ENCODE results near the gene UFD1. TPM values are rescaled to one million over a fixed set of nuclear protein-coding genes. Genes with fewer than 3 reads are reported as not detected.

UFD1 gene
- polyA plus RNA-seq, 4 donors = 46.0 to 112 (median 81.4) TPM

- H3K4me1 ChIP-seq (ENCODE audit: control insufficient read depth in 3 of 3, insufficient read depth in 2 of 3, low read depth in 1 of 3, low read length in 2 of 3) = no peaks in the 10 kb centered on the region
Measured at GRCh38 chr22:19504900-19505734, 26.1 kb upstream of the UFD1 start.

GRCh38 chr22:19503869-19504268, 24.9 kb upstream of the UFD1 start:
- DNase-seq (no peak), FAIRE-seq (no peak)
- no peaks in the 10 kb centered on the region for H3K4me1 ChIP-seq (ENCODE audit: control insufficient read depth in 3 of 3, insufficient read depth in 2 of 3, low read depth in 1 of 3, low read length in 2 of 3)
- H3K27ac ChIP-seq (ENCODE audit: low read depth in 1 of 3, low read length in 2 of 3) = no peak overlapping the region
- H3K36me3 ChIP-seq (ENCODE audit: control insufficient read depth in 3 of 3, insufficient read depth in 2 of 3, low read depth in 1 of 3, low read length in 3 of 3) = peaks cover 0 to 24% (median 0%) of the 10 kb centered on the region in 3 donors
- H3K9me3 ChIP-seq (ENCODE audit: control insufficient read depth in 2 of 2, insufficient read depth in 1 of 2, low read depth in 1 of 2, low read length in 1 of 2) = no peaks in the 10 kb centered on the region
- whole genome bisulfite sequencing, 3 donors = 88 to 92% (median 89%) methylated on average over 9 of the region's 9 CpGs
- no peaks in the 10 kb centered on the region for H3K27me3 ChIP-seq (ENCODE audit: control insufficient read depth in 3 of 3, insufficient read depth in 3 of 3, low read length in 3 of 3)
- no peak overlapping the region for H3K4me3 ChIP-seq (ENCODE audit: low read depth in 1 of 3, low read length in 3 of 3)

More at GRCh38 chr22:19504900-19505734, 26.1 kb upstream of the UFD1 start:
- no peak overlapping the region for H3K27ac ChIP-seq (ENCODE audit: low read depth in 1 of 3, low read length in 2 of 3)
- H3K36me3 ChIP-seq (ENCODE audit: control insufficient read depth in 3 of 3, insufficient read depth in 2 of 3, low read depth in 1 of 3, low read length in 3 of 3) = peaks cover 0 to 20% (median 0%) of the 10 kb centered on the region in 3 donors
- H3K27me3 ChIP-seq (ENCODE audit: control insufficient read depth in 3 of 3, insufficient read depth in 3 of 3, low read length in 3 of 3) = no peaks in the 10 kb centered on the region
- DNase-seq = no peak
- H3K4me3 ChIP-seq (ENCODE audit: low read depth in 1 of 3, low read length in 3 of 3) = no peak overlapping the region
- no peaks in the 10 kb centered on the region for H3K9me3 ChIP-seq (ENCODE audit: control insufficient read depth in 2 of 2, insufficient read depth in 1 of 2, low read depth in 1 of 2, low read length in 1 of 2)
- WGBS, 3 donors = 85 to 95% (median 88%) methylated on average over 18 of the region's 18 CpGs
- no peak for FAIRE-seq

GRCh38 chr22:19503367-19503766, 24.4 kb upstream of the UFD1 start:
- H3K36me3 ChIP-seq (ENCODE audit: control insufficient read depth in 3 of 3, insufficient read depth in 2 of 3, low read depth in 1 of 3, low read length in 3 of 3) = peaks cover 0 to 22% (median 0%) of the 10 kb centered on the region in 3 donors
- no peaks in the 10 kb centered on the region for H3K9me3 ChIP-seq (ENCODE audit: control insufficient read depth in 2 of 2, insufficient read depth in 1 of 2, low read depth in 1 of 2, low read length in 1 of 2)
- no peak overlapping the region for H3K27ac ChIP-seq (ENCODE audit: low read depth in 1 of 3, low read length in 2 of 3)
- no peak overlapping the region for H3K4me3 ChIP-seq (ENCODE audit: low read depth in 1 of 3, low read length in 3 of 3)
- 86 to 89% (median 86%) methylated on average over 7 of the region's 7 CpGs for WGBS, 3 donors
- H3K4me1 ChIP-seq (ENCODE audit: control insufficient read depth in 3 of 3, insufficient read depth in 2 of 3, low read depth in 1 of 3, low read length in 2 of 3) = no peaks in the 10 kb centered on the region
- H3K27me3 ChIP-seq (ENCODE audit: control insufficient read depth in 3 of 3, insufficient read depth in 3 of 3, low read length in 3 of 3) = no peaks in the 10 kb centered on the region
- FAIRE-seq (no peak), DNase-seq (no peak)

GRCh38 chr22:19501897-19502447, 23.0 kb upstream of the UFD1 start:
- Histone ChIP-seq H3K4me1 (ENCODE audit: control insufficient read depth in 3 of 3, insufficient read depth in 2 of 3, low read depth in 1 of 3, low read length in 2 of 3) (no peaks in the 10 kb centered on the region), H3K4me3 (ENCODE audit: low read depth in 1 of 3, low read length in 3 of 3) (no peak overlapping the region), H3K27ac (ENCODE audit: low read depth in 1 of 3, low read length in 2 of 3) (no peak overlapping the region), H3K9me3 (ENCODE audit: control insufficient read depth in 2 of 2, insufficient read depth in 1 of 2, low read depth in 1 of 2, low read length in 1 of 2) (no peaks in the 10 kb centered on the region), H3K27me3 (ENCODE audit: control insufficient read depth in 3 of 3, insufficient read depth in 3 of 3, low read length in 3 of 3) (no peaks in the 10 kb centered on the region), H3K36me3 (ENCODE audit: control insufficient read depth in 3 of 3, insufficient read depth in 2 of 3, low read depth in 1 of 3, low read length in 3 of 3) (peaks cover 0 to 21% (median 0%) of the 10 kb centered on the region in 3 donors)
- FAIRE-seq = no peak
- DNase-seq = no peak
- 90 to 92% (median 90%) methylated on average over 3 of the region's 3 CpGs for WGBS, 3 donors

- FAIRE-seq (no peak), DNase-seq (no peak)
- H3K27ac ChIP-seq (ENCODE audit: low read depth in 1 of 3, low read length in 2 of 3) = no peak overlapping the region
Measured at GRCh38 chr22:19499880-19500242, 20.9 kb upstream of the UFD1 start.

GRCh38 chr22:19499236-19499879, 20.4 kb upstream of the UFD1 start:
- Histone ChIP-seq H3K4me1 (ENCODE audit: control insufficient read depth in 3 of 3, insufficient read depth in 2 of 3, low read depth in 1 of 3, low read length in 2 of 3) (no peaks in the 10 kb centered on the region), H3K36me3 (ENCODE audit: control insufficient read depth in 3 of 3, insufficient read depth in 2 of 3, low read depth in 1 of 3, low read length in 3 of 3) (peaks cover 0 to 16% (median 0%) of the 10 kb centered on the region in 3 donors), H3K27me3 (ENCODE audit: control insufficient read depth in 3 of 3, insufficient read depth in 3 of 3, low read length in 3 of 3) (no peaks in the 10 kb centered on the region), H3K27ac (ENCODE audit: low read depth in 1 of 3, low read length in 2 of 3) (no peak overlapping the region), H3K9me3 (ENCODE audit: control insufficient read depth in 2 of 2, insufficient read depth in 1 of 2, low read depth in 1 of 2, low read length in 1 of 2) (no peaks in the 10 kb centered on the region), H3K4me3 (ENCODE audit: low read depth in 1 of 3, low read length in 3 of 3) (no peak overlapping the region)
- DNase-seq (no peak), FAIRE-seq (no peak)
- WGBS, 3 donors = 93 to 97% (median 97%) methylated on average over 7 of the region's 7 CpGs

More at GRCh38 chr22:19499880-19500242, 20.9 kb upstream of the UFD1 start:
- WGBS, 3 donors = 95 to 98% (median 96%) methylated on average over 4 of the region's 4 CpGs
- no peak overlapping the region for H3K4me3 ChIP-seq (ENCODE audit: low read depth in 1 of 3, low read length in 3 of 3)
- H3K27me3 ChIP-seq (ENCODE audit: control insufficient read depth in 3 of 3, insufficient read depth in 3 of 3, low read length in 3 of 3) = no peaks in the 10 kb centered on the region
- no peaks in the 10 kb centered on the region for H3K9me3 ChIP-seq (ENCODE audit: control insufficient read depth in 2 of 2, insufficient read depth in 1 of 2, low read depth in 1 of 2, low read length in 1 of 2)
- H3K4me1 ChIP-seq (ENCODE audit: control insufficient read depth in 3 of 3, insufficient read depth in 2 of 3, low read depth in 1 of 3, low read length in 2 of 3) = no peaks in the 10 kb centered on the region
- peaks cover 0 to 11% (median 0%) of the 10 kb centered on the region in 3 donors for H3K36me3 ChIP-seq (ENCODE audit: control insufficient read depth in 3 of 3, insufficient read depth in 2 of 3, low read depth in 1 of 3, low read length in 3 of 3)

GRCh38 chr22:19498866-19499190, 19.8 kb upstream of the UFD1 start:
- no peaks in the 10 kb centered on the region for H3K27me3 ChIP-seq (ENCODE audit: control insufficient read depth in 3 of 3, insufficient read depth in 3 of 3, low read length in 3 of 3)

GRCh38 chr22:19498154-19498865, 19.3 kb upstream of the UFD1 start:
- no peaks in the 10 kb centered on the region for H3K27me3 ChIP-seq (ENCODE audit: control insufficient read depth in 3 of 3, insufficient read depth in 3 of 3, low read length in 3 of 3)
- no peaks in the 10 kb centered on the region for H3K4me1 ChIP-seq (ENCODE audit: control insufficient read depth in 3 of 3, insufficient read depth in 2 of 3, low read depth in 1 of 3, low read length in 2 of 3)
- no peaks in the 10 kb centered on the region for H3K9me3 ChIP-seq (ENCODE audit: control insufficient read depth in 2 of 2, insufficient read depth in 1 of 2, low read depth in 1 of 2, low read length in 1 of 2)
- 92 to 96% (median 94%) methylated on average over 7 of the region's 7 CpGs for WGBS, 3 donors
- no peak overlapping the region for H3K4me3 ChIP-seq (ENCODE audit: low read depth in 1 of 3, low read length in 3 of 3)
- no peak for DNase-seq
- H3K36me3 ChIP-seq (ENCODE audit: control insufficient read depth in 3 of 3, insufficient read depth in 2 of 3, low read depth in 1 of 3, low read length in 3 of 3) = peaks cover 0 to 22% (median 0%) of the 10 kb centered on the region in 3 donors
- FAIRE-seq = no peak
- no peak overlapping the region for H3K27ac ChIP-seq (ENCODE audit: low read depth in 1 of 3, low read length in 2 of 3)

More at GRCh38 chr22:19498866-19499190, 19.8 kb upstream of the UFD1 start:
- Histone ChIP-seq H3K4me1 (ENCODE audit: control insufficient read depth in 3 of 3, insufficient read depth in 2 of 3, low read depth in 1 of 3, low read length in 2 of 3) (no peaks in the 10 kb centered on the region), H3K4me3 (ENCODE audit: low read depth in 1 of 3, low read length in 3 of 3) (no peak overlapping the region), H3K27ac (ENCODE audit: low read depth in 1 of 3, low read length in 2 of 3) (no peak overlapping the region), H3K36me3 (ENCODE audit: control insufficient read depth in 3 of 3, insufficient read depth in 2 of 3, low read depth in 1 of 3, low read length in 3 of 3) (peaks cover 0 to 21% (median 0%) of the 10 kb centered on the region in 3 donors), H3K9me3 (ENCODE audit: control insufficient read depth in 2 of 2, insufficient read depth in 1 of 2, low read depth in 1 of 2, low read length in 1 of 2) (no peaks in the 10 kb centered on the region)
- DNase-seq = no peak
- FAIRE-seq = no peak
- 95 to 97% (median 97%) methylated on average over 3 of the region's 3 CpGs for WGBS, 3 donors
